Ectodermal cell (in vitro differentiated cells): ENCODE data around the gene AUTS2.

Source experiments
- H3K27ac ChIP-seq: 2 replicates; pipeline ENCODE4 v1.7.0; 2013; ENCODE audit warnings: mild to moderate bottlenecking, low read depth, low read length; ENCODE audit not compliant: insufficient read depth, poor library complexity, severe bottlenecking
- H3K27me3 ChIP-seq: 2 replicates; pipeline ENCODE4 v1.7.0; 2013; ENCODE audit warnings: mild to moderate bottlenecking, low read length; ENCODE audit not compliant: insufficient read depth, control insufficient read depth, poor library complexity, severe bottlenecking
- H3K36me3 ChIP-seq: one replicate; pipeline ENCODE4 v1.7.0; 2013; ENCODE audit warnings: low read length; ENCODE audit not compliant: control insufficient read depth, insufficient read depth
- H3K4me1 ChIP-seq: one replicate; pipeline ENCODE4 v1.7.0; 2013; ENCODE audit warnings: low read length; ENCODE audit not compliant: control insufficient read depth, insufficient read depth
- H3K4me3 ChIP-seq: 2 replicates; pipeline ENCODE4 v1.7.0; 2013; ENCODE audit warnings: low read depth, low read length, control low read depth; ENCODE audit not compliant: insufficient read depth
- H3K9me3 ChIP-seq: 2 replicates; pipeline ENCODE4 v1.7.0; 2013; ENCODE audit warnings: mild to moderate bottlenecking, low read length, moderate library complexity; ENCODE audit not compliant: control insufficient read depth
- WGBS, 2 experiments: methylation state at CpG; one replicate each; pipeline ENCODE4 v1.1.7; 2013; ENCODE audit warnings: missing lambda C conversion rate in 2 of 2; 5-methylcytosine and 5-hydroxymethylcytosine counted together

AUTS2 gene

GRCh38 chr7:70319057-70319456 is 720.8 kb downstream of the AUTS2 start:
- Histone ChIP-seq H3K36me3 (no peaks in the 10 kb centered on the region), H3K4me3 (no peak overlapping the region), H3K27ac (no peak overlapping the region), H3K9me3 (no peaks in the 10 kb centered on the region), H3K27me3 (no peaks in the 10 kb centered on the region), H3K4me1 (no peaks in the 10 kb centered on the region)
- 56 to 60% methylated on average over 2 of the region's 2 CpGs for WGBS, 2 experiments

DNA sequence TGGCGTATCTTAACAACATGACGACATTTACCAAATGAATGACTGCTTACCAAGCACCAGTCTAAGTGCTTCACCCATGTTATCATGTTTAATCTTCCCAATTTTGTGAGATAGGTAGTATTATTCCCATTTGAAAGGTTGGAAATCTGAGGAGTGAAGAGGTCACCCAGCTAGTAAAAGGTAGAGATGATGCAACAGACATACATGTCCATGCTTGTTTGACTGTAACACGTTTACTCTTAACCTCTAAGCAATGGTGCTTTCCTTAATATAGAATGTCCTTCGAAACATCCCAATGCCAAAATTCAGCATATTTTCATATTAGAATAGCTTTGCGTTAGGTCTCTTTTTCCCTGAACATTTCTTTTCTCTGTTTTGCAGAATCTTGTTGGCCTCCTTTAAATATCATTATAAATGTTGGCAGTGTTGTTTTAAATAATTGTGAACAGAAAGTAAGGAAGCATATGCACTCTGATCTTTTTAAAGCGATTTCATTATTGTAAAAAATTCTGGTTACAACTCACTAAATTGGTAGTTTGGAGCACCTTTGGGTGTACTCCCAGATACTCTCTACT is 722.8 kb downstream of the AUTS2 start:
- 92 to 98% methylated on average over 6 of the region's 6 CpGs for WGBS, 2 experiments
- no peaks in the 10 kb centered on the region for H3K9me3 ChIP-seq
- H3K4me1 ChIP-seq = no peaks in the 10 kb centered on the region
- H3K4me3 ChIP-seq = no peak overlapping the region
- H3K27ac ChIP-seq = no peak overlapping the region
- no peaks in the 10 kb centered on the region for H3K36me3 ChIP-seq
- H3K27me3 ChIP-seq = no peaks in the 10 kb centered on the region

GRCh38 chr7:70322856-70323255 is 724.6 kb downstream of the AUTS2 start:
- Histone ChIP-seq H3K9me3 (no peaks in the 10 kb centered on the region), H3K27ac (no peak overlapping the region), H3K4me1 (no peaks in the 10 kb centered on the region), H3K36me3 (no peaks in the 10 kb centered on the region), H3K27me3 (no peaks in the 10 kb centered on the region), H3K4me3 (no peak overlapping the region)
- WGBS, 2 experiments = 89 to 95% methylated on average over 1 of the region's 1 CpG

- WGBS, 2 experiments = 96 to 100% methylated on average over 2 of the region's 2 CpGs
- Histone ChIP-seq H3K27ac (no peak overlapping the region), H3K36me3 (no peaks in the 10 kb centered on the region), H3K4me3 (no peak overlapping the region), H3K9me3 (no peaks in the 10 kb centered on the region), H3K4me1 (no peaks in the 10 kb centered on the region), H3K27me3 (no peaks in the 10 kb centered on the region)
Measured at GRCh38 chr7:70325509-70326101, 727.3 kb downstream of the AUTS2 start.

DNA sequence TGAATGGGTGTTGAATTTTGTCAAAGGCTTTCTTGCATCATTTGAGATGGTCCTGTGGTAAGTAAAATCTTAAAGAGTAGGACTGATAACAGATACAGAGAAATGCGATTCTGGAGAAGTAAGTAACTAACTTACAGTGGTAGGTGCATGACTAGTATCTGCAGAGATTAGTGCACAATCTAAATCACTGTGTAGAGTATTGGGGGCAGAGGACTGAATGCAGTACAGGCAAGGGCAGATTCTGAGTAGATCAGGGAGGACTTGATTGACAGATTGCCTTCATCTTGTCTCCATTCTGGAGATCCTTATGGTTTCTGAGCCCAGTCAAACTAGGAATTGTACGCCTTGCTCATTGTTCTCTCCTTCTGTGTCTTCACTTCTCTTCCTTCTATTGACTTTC is 736.0 kb downstream of the AUTS2 start:
- H3K4me1 ChIP-seq = peaks cover 8% of the 10 kb centered on the region
- H3K4me3 ChIP-seq = no peak overlapping the region
- H3K27me3 ChIP-seq = no peaks in the 10 kb centered on the region
- 91 to 95% methylated on average over 2 of the region's 2 CpGs for WGBS, 2 experiments
- no peaks in the 10 kb centered on the region for H3K36me3 ChIP-seq
- no peaks in the 10 kb centered on the region for H3K9me3 ChIP-seq
- no peak overlapping the region for H3K27ac ChIP-seq

- WGBS, 2 experiments = 83 to 85% methylated on average over 2 of the region's 2 CpGs
- no peak overlapping the region for H3K27ac ChIP-seq
Measured at GRCh38 chr7:70334871-70335270, 736.6 kb downstream of the AUTS2 start.

GRCh38 chr7:70336536-70336935 is 738.3 kb downstream of the AUTS2 start:
- Histone ChIP-seq H3K27me3 (no peaks in the 10 kb centered on the region), H3K4me1 (peaks cover 8% of the 10 kb centered on the region), H3K36me3 (no peaks in the 10 kb centered on the region), H3K27ac (no peak overlapping the region), H3K9me3 (no peaks in the 10 kb centered on the region), H3K4me3 (no peak overlapping the region)
- 89 to 94% methylated on average over 3 of the region's 3 CpGs for WGBS, 2 experiments

More at GRCh38 chr7:70334871-70335270, 736.6 kb downstream of the AUTS2 start:
- no peaks in the 10 kb centered on the region for H3K9me3 ChIP-seq
- H3K36me3 ChIP-seq = no peaks in the 10 kb centered on the region
- H3K27me3 ChIP-seq = no peaks in the 10 kb centered on the region
- H3K4me3 ChIP-seq = no peak overlapping the region
- H3K4me1 ChIP-seq = peaks cover 8% of the 10 kb centered on the region

DNA sequence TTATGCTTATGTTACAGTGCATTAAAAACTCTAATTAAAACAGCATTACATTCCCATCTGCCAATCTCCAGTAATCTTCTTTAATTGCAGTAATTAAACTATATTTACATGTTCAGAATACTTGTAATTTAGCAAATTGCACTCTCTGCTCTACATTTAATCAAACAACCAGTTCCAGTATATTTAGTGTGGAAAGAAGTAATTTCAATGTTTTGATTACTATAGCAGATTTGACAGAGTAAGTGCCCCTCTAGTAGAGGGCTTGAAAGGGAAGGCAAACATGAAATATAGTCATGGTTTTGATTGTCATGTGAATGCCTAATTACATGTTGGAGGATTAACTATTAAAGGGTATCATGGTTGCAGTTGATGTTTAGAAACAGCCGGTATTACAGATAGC is 739.7 kb downstream of the AUTS2 start:
- H3K4me1 ChIP-seq = peaks cover 16% of the 10 kb centered on the region
- no peak overlapping the region for H3K27ac ChIP-seq
- no peaks in the 10 kb centered on the region for H3K9me3 ChIP-seq
- no peak overlapping the region for H3K4me3 ChIP-seq
- H3K36me3 ChIP-seq = no peaks in the 10 kb centered on the region
- H3K27me3 ChIP-seq = no peaks in the 10 kb centered on the region
- WGBS, 2 experiments = 92 to 100% methylated on average over 1 of the region's 1 CpG

DNA sequence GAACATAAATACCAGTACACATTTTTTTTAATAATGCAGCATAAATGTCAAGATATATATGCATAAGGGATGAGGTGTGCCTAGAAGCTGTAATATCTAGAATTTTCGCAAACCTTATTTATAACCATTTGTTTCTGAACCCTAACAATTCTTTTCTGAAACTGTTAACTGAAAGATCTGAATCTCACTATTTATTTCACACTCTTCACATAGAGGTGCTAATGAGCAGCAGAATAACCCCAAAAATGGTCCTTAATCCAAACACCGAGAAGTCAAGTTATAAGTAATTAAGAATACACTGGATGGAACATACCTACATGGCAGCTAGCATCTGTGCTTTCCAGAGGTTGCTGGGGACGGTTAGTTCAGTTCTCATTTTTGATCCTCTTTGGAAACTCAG is 742.0 kb downstream of the AUTS2 start:
- H3K27me3 ChIP-seq = no peaks in the 10 kb centered on the region
- H3K36me3 ChIP-seq = no peaks in the 10 kb centered on the region
- H3K4me1 ChIP-seq = peaks cover 26% of the 10 kb centered on the region
- WGBS, 2 experiments = 95 to 97% methylated on average over 3 of the region's 3 CpGs
- H3K4me3 ChIP-seq = no peak overlapping the region
- no peak overlapping the region for H3K27ac ChIP-seq
- no peaks in the 10 kb centered on the region for H3K9me3 ChIP-seq

DNA sequence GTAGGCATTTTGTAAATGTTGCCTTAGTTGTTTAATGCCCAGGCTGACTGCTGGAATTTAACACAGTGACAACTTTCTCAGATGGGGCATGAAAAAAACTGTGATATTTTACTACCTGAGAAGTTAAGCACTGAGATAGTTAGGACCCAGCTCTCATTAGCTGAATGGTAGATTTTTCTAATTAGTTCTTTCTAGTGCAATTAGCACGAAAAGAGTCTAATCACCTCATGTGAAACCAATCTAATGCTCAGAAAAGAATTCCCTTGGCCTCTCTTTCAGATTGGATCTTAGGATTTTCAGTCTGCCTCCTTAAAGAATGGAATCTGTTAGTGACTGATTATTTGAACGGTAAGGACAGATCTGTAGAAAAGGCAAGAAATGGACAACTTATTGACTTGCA is 743.2 kb downstream of the AUTS2 start:
- Histone ChIP-seq H3K27ac (no peak overlapping the region), H3K36me3 (no peaks in the 10 kb centered on the region), H3K27me3 (no peaks in the 10 kb centered on the region), H3K9me3 (no peaks in the 10 kb centered on the region), H3K4me3 (no peak overlapping the region), H3K4me1 (peaks cover 24% of the 10 kb centered on the region)
- WGBS, 2 experiments = 93 to 98% methylated on average over 2 of the region's 2 CpGs
